ENCODE results near the gene OXT.

DNA sequence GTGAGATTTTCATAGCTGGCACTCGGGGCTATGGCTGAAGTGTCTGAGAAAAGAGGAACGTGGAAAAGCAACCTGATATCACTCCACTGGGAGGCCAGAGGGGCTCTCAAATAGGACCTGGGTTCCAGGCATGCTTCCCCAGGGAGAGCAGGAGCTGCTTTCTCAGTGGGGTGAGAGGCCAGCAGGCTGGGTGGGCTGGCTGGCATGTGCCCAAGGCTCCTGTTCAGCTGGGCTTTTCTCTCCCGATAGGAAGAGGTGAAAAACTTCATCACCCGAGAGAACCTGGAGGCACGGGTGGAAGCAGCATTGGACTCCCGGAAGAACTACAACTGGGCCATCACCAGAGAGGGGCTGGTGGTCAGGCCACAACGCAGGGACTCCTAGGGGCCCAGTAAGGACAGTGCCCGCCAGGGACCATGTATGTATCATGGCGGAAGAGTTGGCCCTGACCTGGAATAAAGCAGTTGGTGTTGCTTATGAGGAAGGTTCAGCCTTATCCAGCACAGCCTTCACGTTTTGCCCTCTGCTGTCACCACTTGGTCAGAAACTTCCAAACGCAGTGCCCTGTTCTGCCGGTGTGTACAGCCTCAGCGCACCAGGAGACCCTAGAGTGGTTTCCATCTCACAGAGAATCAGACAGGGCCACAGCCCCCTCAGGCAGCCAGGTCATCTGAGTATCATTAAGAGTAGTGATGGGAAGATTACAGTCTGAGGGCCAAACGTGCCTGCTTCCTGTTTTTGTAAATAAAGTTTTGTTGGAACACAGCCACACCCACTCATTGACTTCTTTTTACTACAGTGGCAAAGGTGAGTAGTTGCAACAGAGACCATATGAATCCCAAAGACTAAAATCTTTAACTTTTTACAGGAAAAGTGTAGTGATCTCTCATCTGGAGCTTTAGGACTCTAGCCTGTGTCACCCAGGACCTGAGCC is 23.7 kb upstream of the OXT start:
- no peak for TF ChIP-seq TAF1 (IDR thresholded peaks at IDR 0.05; ENCODE audit: borderline replicate concordance, insufficient read depth, low read length)
- TF ChIP-seq POLR2AphosphoS5 (IDR thresholded peaks at IDR 0.05; ENCODE audit: low read depth, low read length) = no peak

All from PFSK-1 (cell line).